ENCODE measurements around the gene FNTB.

DNA sequence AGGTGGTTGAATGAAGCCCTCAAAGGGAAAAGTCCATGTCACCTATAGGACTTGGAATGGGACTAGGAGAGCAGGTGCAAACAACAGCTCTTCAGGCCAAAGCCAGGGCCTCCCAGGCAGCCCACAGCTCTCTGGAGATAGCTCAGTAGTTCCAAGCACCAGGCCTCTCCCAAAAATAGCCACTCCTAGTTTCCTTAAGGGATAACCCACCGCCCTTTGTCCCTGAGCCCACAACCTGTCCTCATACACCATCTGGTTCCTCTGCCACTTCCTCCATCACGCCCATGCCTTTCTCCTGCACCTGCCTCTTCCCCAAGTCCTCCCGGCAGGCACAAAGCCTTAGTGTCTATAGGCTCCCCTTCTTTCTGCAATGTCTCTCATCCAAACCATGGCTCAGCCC is 16.7 kb upstream of the FNTB start:
- no peak for TF ChIP-seq CTCF (IDR thresholded peaks at IDR 0.05 in 2 of 3, conservative IDR thresholded peaks at IDR 0.05 in 1 of 3; ENCODE audit: insufficient read depth in 2 of 3, low read depth in 1 of 3, low read length in 3 of 3)
- no peak for TF ChIP-seq EHMT2 (IDR thresholded peaks at IDR 0.05)
- no peak for TF ChIP-seq ZNF124 (CRISPR knock-in tag; IDR thresholded peaks at IDR 0.05)
- TF ChIP-seq NCOA1 (IDR thresholded peaks at IDR 0.05; ENCODE audit: low read depth) = no peak
- no peak for TF ChIP-seq RFX5 (IDR thresholded peaks at IDR 0.05; ENCODE audit: low read depth, low read length)
- TF ChIP-seq THAP7 (CRISPR knock-in tag; IDR thresholded peaks at IDR 0.05) = no peak
- no peak for TF ChIP-seq ADNP (tag; IDR thresholded peaks at IDR 0.05)
- TF ChIP-seq, protein P1, sequence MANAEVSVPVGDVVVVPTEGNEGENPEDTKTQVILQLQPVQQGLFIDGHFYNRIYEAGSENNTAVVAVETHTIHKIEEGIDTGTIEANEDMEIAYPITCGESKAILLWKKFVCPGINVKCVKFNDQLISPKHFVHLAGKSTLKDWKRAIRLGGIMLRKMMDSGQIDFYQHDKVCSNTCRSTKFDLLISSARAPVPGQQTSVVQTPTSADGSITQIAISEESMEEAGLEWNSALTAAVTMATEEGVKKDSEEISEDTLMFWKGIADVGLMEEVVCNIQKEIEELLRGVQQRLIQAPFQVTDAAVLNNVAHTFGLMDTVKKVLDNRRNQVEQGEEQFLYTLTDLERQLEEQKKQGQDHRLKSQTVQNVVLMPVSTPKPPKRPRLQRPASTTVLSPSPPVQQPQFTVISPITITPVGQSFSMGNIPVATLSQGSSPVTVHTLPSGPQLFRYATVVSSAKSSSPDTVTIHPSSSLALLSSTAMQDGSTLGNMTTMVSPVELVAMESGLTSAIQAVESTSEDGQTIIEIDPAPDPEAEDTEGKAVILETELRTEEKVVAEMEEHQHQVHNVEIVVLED (CRISPR knock-in tag; IDR thresholded peaks at IDR 0.05) = no peak
- no peak for TF ChIP-seq GTF3C2 (IDR thresholded peaks at IDR 0.05; ENCODE audit: borderline replicate concordance, extremely low read depth, insufficient read length)

Measured in K562 (cell line).